GM21576 (cell line): ENCODE data around the gene GRK3.

Experiments used
- ATAC-seq: cut with Tn5 transposase; IDR thresholded peaks from one replicate; pipeline ENCODE4 v1.9.1; 2021; ENCODE audit warnings: mild to moderate bottlenecking, moderate library complexity; ENCODE audit not compliant: unreplicated experiment

The GRK3 gene

DNA sequence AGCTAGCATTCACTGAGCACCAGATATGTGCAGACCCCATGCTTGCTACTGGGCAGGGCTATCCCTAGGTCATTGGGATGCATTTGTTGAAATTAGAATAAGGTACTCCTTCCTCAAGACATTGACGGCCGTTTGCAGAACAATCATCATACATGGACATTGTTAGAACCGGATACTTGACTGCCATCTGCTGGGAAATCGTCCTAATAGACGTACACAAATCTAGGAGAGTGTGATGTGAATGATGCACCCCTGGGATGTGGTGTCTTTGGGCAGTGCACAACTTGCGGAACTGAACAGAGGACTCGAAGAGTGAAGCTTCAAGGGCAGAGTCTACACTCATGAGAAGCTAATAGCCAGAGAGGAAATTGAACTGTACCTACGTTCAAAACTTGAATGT is 213.4 kb downstream of the GRK3 start:
- ATAC-seq, result no peak
